GM12874 (cell line): ENCODE measurements around the gene TFEB.

Experiments used
- CTCF ChIP-seq: IDR thresholded peaks from 2 replicates; pipeline ENCODE4 v1.5.1; 2011; ENCODE audit warnings: low read depth, mild to moderate bottlenecking, control low read depth, low read length, moderate library complexity; ENCODE audit not compliant: insufficient read depth

The TFEB gene

GRCh38 chr6:41713650-41714291 lies 21.6 kb downstream of the TFEB start:
- no peak for TF ChIP-seq CTCF

DNA sequence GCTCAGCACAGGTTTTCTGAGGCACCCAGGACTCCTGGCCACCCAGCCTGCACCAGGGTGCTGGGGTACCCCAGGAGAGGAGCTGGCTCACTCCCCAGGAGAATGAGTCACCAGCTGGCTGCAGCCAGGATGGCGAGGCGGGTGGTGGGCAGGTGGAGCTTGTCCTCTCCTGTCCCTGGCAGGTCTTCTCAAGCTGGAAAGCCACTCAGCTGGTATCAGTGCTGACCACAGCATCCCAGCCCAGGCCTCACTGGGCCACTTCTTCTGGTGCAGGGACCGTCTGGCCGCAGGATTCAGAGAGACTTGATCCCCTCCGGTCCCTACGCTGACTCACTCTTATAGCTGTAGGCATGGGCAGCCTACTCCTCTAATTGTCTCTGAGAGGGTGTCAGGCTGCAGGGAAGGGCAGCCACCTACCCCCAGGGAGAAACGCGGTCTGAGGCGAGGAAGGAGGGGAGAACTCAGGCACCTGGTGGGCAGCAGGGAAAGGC lies 22.2 kb downstream of the TFEB start:
- TF ChIP-seq CTCF: no peak

GRCh38 chr6:41712651-41713103 lies 22.7 kb downstream of the TFEB start:
- TF ChIP-seq CTCF: no peak

GRCh38 chr6:41711323-41712038 lies 23.9 kb downstream of the TFEB start:
- no peak for TF ChIP-seq CTCF

DNA sequence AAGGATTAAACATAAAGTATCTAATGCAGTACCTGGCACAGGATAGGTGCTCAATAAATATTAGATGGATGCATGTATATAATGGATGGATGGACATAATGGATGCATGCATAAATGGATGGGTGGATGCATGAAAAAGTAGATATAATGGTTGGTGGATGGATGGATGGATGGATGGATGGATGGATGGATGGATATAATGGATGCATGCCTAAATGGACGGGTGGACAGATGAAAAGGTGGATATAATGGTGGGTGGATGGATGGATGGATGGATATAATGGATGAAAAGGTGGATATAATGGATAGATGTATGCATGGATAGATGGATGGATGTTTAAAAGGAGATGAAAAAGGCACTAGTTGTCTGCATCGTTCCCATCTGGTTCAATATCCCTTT lies 26.0 kb downstream of the TFEB start:
- no peak for TF ChIP-seq CTCF

DNA sequence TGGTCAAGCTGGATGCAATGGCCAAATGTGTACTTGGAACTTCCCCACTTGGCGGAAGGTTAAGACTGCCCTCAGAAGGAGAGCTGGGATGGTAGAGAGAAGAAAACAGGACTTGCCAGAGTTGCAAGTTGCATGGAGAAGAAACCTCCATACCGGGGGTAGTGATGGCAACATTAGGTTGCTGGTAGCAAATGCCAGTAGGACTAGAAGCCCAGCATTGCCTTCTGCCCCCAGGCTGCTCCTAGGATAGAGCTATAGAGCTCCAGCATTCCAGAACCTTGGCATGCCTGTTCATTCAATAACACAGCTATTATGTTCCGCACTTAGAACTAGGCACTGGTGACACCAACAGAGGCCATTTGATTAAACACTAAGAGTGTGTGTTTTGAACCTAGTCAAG lies 26.6 kb downstream of the TFEB start:
- no peak for TF ChIP-seq CTCF

- no peak for TF ChIP-seq CTCF
Measured at GRCh38 chr6:41707565-41708200, 27.7 kb downstream of the TFEB start.
